SKM-1 treated with dmso at 0.1 percent for 144 hours (cell line): Measurements from ENCODE around the gene PRKCB.
A peak's percentile ranks its signal among the peaks of the same experiment; 100 is the strongest.

Experiments used
- DNase-seq: peaks from one replicate; lab custom pipeline; 2025; ENCODE audit not compliant: unreplicated experiment; lab: John Stamatoyannopoulos, UW

Gene PRKCB

DNA sequence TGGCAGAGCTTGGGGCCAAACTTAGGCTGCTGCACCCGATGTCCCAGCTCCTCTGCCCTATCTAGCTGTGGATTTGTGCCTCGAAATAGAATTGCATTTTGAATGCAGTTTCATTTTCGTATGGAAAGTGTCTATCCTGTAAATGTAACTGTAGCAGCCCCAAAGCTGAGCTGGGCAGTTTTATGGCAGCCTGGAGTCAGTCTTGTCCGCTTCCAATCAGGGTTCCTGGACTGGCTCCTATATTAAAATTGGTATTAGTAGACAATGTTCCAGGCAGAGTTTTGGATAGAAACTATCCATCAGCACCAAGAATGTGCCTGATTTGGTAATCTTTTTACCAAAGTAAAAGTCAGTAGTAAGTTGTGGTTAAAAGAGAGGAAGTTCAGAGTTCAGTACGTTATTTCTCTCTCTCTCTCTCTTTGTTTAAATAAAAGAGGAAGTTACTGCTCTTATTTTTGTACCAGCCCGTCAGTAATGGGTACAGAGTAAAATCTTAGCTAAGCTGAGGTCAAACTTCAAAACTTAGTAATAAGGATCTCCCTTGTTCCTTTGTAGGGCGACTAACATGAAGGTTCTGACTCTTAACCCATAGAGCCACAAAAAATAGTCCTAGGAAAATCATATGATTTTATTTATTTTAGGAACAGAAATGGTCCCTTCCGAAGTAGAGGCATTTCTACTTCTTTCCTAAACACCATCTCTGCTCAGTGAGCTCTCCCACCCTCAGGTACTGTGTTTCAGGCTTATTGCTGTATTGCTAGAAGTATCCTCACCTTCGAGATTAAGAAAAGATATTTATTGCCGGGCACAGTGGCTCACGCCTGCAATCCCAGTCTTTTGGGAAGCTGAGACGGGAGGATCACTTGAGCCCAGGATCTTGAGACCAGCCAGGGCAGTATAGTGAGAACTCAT, 28.0 kb downstream of the PRKCB start:
- DNase-seq: peak; percentile 98

DNA sequence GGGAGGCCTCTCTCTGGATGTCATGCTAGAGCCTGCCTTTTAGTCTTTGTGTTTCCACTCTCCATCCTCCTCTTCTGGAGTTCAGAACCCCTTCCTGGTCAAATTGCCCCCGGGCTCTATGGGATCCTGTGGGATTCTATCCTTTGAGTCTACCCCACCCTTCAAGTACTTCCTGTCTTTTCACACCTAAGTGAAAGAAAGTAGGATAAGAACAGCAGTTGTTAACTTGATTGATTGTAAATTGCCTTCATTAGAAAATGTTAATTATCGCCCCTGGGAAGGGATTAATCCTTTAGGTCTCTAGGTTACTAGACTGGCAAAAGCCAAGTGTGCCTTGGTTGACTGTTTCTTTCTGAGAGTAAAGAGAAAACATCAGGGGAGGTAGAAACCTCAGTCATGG, 30.1 kb downstream of the PRKCB start:
- no peak for DNase-seq

DNA sequence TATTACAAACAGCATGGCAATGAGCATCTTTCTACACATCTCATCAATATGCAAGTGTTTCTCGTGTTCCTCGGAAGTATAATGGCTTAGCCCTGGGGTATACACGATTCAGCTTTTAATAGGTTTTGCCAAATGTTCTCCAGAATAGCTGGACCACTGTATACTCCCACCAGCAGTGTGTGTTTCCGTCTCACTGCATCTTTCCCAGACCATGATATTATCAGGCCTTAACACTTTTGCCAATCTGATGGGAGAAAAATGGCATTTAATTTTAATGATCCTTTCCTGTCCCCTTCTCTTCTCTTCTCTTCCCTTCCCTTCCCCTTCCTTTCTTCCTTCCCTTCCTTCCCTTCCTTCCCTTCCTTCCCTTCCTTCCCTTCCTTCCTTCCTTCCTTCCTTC, 30.8 kb downstream of the PRKCB start:
- DNase-seq: no peak

DNA sequence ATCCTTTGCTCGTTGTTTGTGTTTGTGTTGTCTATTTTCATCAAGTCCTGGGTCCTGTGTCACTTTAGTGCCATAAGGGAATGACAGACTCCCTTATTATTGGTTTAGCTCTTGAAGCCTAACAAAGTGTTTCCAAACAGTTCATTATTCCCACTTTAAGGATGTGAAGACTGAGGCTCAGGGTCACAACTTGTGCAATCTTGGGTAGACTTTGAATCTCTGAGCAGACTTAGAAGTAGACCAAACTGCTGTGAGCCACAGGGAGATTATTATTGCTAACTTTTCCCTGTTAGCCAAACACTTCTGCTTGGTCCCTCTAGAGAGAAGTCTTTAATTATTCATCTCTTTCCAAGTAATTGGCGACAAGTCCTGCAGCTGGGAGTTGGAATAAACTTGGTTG, 31.8 kb downstream of the PRKCB start:
- no peak for DNase-seq

DNA sequence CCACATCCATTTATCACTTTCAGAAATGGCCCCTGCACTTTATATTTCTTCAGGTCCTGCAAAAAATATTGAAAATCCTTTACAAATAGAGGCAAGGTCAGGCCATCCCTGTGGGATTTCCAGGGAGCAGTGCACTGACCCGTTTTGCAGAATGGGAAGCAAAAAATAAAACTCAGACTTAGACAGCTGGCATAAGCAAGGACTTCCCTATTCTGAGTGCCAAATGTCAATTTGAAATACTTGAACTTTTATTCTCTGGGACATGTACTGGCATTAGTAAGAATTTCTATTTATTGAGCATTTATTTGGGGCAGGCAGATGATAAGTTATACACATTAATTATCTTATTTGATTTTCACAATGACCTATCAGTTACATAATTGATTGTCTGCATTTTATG, 32.4 kb downstream of the PRKCB start:
- peak; percentile 18 for DNase-seq

DNA sequence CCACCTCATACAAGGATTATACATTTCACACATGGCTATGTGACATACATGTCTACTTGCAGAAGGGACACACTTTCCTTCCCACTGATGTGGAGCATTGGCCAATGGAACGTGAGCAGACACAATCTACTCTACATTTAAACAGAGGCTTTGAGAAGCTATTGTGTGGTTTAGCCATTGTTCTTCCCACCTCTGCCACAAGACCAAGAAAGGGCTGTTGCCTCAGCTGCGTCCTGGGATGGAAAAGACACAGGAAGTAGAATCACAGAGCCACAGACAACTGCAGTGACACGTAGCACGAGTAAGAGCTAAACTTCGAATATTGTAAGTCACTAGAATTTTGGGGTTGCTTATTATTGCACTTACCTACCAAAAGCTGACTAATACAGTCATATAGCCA, 33.3 kb downstream of the PRKCB start:
- no peak for DNase-seq

DNA sequence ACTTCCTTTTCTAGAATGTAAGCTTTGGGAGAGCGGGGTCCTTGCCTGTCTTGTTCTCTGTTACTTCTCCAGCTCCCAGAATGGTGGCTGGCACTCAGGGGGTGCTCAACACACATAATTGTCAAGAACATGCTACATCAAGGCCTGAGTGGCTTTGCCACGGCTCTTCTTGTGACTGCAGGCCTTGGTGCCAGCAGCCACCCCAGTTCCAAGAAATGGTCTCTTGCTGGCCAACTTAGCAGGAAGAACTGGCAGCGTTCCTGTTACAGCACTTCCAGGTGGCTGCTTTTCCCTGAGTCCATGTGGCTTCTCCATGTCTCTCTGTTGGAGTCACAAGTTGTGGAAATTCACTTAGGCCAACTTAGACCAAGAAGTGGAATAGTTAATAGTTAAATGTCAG, 36.1 kb downstream of the PRKCB start:
- DNase-seq: no peak

DNA sequence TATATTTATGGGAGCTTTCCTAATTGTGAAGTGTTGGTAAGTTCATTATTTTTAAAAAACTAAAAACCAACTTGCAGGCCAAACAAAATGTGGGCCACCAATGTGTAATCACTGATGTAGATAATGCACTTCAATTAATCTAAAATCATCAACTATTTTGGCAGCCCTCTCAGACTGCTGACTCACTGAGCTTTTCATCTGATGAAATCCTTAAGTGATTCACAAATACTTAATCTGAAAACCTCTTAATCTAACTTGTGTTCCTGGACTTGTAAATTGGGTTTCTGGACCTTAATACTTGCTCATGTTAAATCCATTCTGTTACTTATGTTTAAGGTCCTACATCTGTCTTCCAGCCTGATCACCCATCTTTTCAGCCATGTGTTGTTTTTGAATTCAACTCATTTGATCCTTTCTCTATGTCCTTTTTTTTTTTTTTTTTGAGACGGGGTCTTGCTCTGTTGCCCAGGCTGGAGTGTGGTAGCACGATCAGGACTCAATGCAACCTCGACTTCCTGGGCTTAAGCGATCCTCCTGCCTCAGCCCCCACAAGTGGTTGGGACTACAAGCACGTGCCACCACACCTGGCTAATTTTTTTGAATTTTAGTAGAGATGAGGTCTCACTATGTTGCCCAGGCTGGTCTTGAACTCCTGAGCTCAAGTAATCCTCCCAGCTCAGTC, 39.0 kb downstream of the PRKCB start:
- no peak for DNase-seq

DNA sequence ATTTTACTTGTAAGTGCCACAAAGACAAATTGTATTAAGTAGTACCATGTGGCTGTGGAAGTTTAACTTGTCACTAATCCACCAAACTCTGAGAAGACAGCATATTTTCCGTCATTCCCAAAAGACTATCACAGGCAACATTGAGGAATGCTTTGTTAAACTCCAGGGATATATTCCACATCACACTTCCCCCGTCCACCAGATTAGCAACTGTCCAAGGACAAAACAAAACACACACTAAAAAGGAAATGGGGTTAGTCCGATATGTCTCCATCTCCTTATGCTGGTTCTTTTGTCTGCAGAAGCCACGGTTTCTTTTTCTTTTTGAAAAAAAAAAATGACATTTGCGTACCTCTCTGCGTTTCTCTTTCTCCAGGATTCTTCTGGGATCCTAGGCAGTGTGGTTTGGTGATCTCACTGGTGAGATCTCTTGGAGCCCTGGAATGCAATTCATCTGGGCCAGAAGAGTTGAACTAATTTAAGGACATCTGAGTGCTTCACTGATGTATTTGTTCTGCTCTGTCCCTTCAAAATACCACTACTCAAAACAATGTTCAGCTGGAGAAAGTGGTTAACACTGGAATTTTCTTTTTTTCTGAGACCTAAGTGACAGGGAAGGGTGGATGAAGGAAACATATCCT, 40.6 kb downstream of the PRKCB start:
- no peak for DNase-seq

DNA sequence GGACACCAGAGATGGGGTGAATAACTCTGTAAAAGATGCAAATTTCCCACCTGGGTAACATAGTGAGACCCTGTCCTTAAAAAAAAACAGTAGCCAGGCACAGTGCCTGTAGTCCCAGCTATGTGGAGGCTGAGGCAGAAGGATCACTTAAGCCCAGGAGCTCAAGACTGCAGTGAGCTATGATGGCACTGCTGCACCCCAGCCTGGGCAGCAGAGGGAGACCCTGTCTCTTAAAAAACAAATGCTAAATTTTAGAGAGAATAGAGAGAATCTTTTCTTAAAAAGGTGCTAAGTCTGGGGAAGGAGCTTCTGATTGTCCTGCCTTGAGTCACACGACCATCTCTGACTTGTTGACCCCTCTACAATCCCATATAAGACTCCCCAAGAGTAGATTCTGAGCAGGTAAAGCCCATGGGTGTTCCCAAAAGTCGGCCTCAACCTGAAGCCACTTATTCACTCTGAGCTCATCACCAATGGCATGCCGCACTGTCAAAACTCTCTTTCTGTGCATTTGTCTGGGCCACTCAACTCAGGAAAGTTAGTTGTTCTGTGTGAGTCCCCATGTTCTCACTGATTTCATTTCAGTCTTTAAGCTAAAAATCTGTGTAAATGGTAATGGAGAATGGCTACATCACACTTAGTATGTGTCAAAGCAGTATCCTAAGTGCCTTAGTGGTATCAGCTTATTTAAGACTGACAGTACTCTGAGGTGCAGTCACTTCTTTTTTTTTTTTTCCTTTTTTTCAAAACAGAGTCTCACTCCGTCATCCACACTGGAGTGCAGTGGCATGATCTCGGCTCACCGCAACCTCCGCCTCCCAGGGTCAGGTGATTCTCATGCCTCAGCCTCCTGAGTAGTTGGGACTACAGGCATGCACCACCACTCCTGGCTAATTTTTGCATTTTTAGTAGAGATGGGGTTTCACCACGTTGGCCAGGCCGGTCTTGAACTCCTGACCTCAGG, 41.6 kb downstream of the PRKCB start:
- no peak for DNase-seq

DNA sequence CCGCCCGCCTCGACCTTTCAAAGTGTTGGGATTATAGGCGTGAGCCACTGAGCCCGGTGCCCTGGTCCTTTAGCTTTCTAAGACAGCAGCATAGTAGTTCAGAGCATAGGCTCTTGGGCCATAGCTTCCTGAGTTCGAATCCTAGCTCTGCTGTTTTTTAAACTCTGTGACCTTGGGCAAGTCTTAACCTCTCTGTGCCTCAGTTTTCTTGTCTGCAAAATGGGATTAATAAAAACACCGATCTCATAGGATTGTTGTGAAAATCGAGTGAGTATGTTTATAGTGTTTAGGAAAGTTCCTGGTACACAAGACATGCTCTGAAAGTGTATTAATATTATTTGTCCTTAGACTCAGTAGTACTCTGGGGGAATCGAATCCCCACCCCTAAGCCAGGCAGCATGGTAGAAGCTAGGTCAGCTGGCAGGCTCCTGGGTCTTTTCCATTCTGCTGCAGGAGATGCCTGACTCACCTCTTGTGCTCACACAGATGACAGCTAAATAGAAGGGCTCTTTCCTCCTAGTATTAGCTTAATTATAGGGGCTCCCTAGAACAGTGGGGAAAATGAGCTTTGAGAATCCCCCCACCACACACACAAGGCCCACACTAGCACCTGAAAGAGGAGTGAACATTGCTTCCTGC, 44.1 kb downstream of the PRKCB start:
- no peak for DNase-seq

DNA sequence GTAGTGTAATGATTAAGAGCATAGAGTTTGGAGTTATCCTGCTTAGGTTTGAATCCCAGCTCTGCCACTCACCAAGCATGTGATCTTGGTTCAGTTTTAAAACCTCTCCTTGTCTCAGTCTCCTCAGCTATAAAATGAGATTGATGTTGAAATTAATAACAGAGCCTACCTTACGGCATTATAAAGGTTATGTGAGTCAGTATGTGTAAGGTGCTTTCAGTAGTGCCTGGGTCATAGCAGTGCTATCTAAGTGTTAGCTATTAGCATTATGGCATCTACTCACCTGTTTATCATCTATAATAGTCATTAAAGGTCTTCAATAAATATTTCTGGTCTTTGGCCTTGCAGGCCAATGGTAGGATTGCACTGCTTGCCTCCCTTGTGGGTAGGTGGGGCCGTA, 53.4 kb downstream of the PRKCB start:
- no peak for DNase-seq

DNA sequence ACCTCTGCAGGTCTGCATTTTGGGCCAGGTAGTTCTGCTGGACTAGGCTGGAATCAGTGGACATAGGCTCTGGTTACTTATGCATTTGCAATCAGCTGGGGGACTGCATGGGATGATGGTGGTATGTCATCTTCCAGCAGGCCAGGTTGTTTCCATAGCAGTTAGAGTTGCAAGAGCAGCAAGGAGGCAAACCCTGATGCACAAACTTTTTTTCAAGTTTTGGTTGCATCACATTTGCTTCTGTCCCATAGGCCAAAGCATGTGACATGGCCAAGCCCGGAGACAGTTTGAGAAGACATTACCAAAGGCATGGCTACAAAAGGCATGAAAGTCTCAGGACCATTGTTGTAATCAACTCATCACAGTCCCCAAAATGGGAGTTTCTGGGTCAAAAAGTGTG, 58.2 kb downstream of the PRKCB start:
- no peak for DNase-seq

DNA sequence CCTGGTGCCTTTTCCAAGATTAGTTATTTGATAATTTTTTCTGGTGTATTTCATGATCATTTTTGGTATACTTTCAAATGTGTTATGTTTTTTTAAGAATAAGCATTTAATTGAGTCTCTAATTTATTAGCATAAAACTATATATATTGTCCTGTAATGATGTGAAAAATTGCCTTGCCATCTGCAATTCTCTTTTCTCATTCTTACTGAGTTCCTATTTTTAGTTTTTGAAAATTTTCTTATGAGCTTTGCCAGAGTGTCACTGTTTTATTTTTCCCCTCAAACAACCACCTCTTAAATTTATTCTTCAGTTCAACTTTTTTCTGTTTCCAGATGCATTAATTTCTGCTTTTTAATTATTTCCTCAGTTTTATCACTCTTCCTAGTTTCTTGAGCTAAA, 59.3 kb downstream of the PRKCB start:
- no peak for DNase-seq

DNA sequence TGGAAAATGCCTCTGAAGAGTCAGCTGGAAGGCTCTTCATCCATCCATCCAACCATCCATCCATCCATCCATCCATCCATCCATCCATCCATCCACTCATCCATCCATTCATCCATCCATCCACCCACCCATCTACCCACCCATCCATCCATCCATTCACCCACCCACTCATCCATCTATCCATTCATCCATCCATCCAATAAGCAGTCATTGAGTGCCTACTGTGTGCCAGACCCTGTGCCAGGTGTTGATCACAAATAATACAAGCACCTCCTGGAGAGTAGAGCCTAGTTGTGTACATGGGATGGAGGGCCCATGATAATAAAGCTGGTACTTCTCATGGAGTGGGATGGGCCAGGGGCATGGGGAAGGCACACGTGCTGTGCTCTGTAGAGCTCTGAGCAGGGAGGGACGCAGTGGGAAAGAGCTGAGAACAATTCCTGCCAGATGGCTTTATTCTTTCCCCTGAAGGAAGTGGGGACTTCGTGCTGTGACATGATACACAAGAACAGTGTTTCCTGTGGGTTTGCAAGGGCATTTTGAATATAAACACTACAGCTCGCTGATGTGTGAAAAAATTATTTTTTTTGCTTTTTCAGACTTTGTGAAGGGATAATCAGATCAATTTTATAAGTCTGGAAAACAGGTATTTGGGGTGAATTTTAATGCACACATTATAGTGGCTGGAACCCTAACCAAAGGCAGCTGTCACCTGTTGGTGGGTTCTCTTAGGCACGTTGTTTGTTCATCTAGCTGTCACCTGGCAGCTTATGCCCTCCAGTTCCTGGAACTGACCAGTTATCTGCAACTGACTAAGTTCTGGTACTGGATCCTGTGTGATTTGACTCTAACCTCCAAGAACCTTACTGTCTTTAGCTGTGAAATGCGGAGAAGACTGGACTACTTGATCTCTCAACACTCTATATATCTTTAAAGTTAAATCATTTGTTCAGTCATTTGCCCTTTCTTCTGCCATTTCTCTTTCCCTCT, 61.3 kb downstream of the PRKCB start:
- DNase-seq: no peak

DNA sequence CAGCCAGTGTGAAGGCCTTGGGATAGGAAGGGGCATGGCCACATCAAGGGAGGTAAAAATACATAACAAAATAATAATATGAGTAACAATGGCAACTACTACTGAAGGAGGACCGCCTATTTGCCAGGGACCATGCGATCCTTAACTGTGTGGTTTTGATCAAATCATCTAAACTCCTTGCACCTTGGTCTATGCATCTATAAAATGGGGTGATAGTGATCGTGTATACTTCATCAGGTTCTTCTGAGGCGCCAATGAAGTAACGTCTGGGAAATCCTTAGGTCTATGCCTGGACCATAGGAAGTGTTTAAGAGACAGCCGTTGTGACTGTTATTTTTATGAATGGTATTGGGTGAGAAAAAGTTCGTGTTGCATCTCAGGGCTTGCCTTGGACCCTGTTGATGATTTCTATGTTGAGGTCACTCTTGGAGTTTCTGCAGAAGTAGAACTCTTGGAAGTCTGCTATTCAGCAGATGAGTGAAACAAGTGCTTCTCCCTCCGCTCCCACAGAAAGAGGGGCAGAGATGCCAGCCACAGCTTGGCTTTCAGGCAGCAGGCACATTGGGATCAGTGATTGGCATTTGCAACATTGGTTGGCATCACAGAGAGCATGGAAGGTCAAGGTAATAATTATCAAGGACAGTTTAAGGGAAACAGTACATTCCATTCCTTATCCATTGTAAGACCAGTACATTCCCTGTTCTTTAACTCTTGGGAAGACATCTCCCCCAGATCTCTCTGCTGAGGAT, 63.1 kb downstream of the PRKCB start:
- no peak for DNase-seq

DNA sequence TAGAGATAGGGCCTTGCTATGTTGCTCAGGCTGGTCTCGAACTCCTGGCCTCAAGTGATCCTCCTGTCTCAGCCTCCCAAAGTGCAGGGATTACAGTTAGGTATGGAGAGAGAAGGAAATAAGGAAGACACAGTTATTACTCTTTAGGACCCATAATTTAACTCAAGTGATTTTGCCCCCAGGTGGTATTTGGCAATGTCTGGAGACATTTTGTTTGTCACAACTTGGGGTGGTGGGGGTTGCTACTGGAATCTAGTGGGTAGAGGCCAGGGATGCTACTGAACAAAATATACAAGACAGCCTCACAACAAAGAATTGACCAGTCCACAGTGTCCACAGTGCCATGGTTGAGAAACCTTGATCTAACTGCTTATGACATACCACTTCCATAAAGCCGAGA, 64.1 kb downstream of the PRKCB start:
- DNase-seq: no peak

DNA sequence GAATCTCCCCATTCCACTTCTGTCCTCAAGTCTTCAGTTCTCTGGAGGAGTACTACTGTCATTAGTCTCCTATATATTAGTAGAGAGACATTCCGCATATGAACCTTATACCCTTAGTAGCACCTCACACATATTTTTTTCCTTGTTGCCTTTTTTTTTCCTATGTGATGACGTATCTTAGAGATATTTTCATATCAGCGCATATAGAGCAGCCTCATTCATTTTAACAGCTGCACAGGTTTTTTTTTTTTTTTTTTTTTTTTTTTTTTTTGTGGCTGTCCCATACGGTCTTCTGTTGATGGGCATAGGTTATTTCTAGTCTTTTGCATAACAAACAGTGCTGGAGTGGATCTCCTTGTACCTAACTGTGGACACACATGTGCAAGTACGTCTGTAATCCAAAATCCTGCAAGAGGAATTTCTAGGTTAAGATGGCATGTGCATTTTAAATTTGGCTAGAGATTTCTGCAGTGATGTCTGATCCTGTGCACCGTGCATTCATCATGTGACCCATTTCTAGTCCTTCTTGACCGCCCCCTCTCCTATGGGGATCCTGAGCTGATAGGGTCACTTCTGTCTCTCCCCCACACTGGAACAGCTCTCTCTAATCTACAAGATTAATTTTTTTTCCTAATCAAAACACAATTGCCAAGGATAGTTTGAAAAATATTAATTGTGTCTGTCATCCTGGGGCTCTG, 64.8 kb downstream of the PRKCB start:
- no peak for DNase-seq
